ENCODE measurements around the gene STRN4. TPM values are rescaled to one million over a fixed set of nuclear protein-coding genes. Genes with fewer than 3 reads are reported as not detected.

The STRN4 gene
- total and polyA plus RNA-seq, 8 donors: 54.2 to 97.9 (median 79.0) TPM

DNA sequence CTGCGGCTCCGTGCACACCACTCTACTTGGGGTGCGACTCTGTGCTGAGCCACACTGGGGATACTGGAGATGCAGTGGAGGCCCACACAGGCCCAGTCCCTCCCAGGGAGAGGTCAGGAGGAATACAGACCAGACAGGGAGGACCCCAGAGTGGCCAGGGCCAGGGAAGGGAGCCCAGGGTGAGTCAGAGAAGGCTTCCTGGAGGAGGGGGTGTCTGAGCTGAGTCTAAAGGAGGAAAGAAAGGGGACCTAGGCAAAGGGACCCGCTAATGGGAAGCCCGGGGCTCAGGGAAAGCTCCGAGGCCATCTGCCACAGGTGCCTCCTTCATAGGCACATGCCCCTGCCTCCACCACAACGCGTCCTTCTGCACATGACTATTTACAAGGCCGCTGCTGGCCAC lies 16.1 kb downstream of the STRN4 start:
- Histone ChIP-seq H3K36me3 (peaks cover 0 to 84% of the 10 kb centered on the region in 2 donors), H3K4me1 (peaks cover 6 to 84% of the 10 kb centered on the region in 2 donors), H3K27me3 (no peaks in the 10 kb centered on the region), H3K4me3 (no peak overlapping the region), H3K9me3 (no peaks in the 10 kb centered on the region), H3K27ac (peak overlapping the region in 1 of 2 donors; percentile 94)
- TF ChIP-seq, protein P1, sequence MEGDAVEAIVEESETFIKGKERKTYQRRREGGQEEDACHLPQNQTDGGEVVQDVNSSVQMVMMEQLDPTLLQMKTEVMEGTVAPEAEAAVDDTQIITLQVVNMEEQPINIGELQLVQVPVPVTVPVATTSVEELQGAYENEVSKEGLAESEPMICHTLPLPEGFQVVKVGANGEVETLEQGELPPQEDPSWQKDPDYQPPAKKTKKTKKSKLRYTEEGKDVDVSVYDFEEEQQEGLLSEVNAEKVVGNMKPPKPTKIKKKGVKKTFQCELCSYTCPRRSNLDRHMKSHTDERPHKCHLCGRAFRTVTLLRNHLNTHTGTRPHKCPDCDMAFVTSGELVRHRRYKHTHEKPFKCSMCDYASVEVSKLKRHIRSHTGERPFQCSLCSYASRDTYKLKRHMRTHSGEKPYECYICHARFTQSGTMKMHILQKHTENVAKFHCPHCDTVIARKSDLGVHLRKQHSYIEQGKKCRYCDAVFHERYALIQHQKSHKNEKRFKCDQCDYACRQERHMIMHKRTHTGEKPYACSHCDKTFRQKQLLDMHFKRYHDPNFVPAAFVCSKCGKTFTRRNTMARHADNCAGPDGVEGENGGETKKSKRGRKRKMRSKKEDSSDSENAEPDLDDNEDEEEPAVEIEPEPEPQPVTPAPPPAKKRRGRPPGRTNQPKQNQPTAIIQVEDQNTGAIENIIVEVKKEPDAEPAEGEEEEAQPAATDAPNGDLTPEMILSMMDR (IDR thresholded peaks at IDR 0.05): no peak
- peak in 1 of 4 donors; percentile 40 for DNase-seq
- no peak for ATAC-seq
- intact Hi-C loops (cut with DNase I): no loop called here

DNA sequence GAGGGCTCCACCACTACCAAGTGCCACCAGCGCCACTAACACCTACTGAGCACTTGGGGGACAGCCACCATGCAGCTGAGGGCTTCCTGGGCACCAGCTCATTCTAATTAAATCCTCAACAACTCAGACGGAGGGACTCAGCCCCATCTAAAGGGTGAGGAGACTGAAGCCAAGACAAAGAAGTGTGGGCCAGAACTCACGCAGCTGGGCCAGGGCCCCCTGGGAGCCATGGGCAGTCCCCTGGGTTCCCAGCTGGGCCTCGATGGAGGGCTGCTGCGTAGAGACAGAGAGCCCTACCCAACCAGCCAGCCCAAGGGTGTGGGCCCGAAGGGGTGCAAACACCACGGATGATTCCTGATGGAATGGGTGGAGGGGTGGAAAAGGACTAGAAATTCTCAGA lies 16.6 kb downstream of the STRN4 start:
- no peaks in the 10 kb centered on the region for H3K9me3 ChIP-seq
- intact Hi-C loops (cut with DNase I): no loop called here
- ATAC-seq (no peak), DNase-seq (peak in 1 of 4 donors; percentile 62)
- no peak overlapping the region for H3K27ac ChIP-seq
- no peak overlapping the region for H3K4me3 ChIP-seq
- TF ChIP-seq, protein P1 (IDR thresholded peaks at IDR 0.05): no peak
- peaks cover 6 to 80% of the 10 kb centered on the region in 2 donors for H3K4me1 ChIP-seq
- no peaks in the 10 kb centered on the region for H3K27me3 ChIP-seq
- H3K36me3 ChIP-seq: peaks cover 0 to 84% of the 10 kb centered on the region in 2 donors

DNA sequence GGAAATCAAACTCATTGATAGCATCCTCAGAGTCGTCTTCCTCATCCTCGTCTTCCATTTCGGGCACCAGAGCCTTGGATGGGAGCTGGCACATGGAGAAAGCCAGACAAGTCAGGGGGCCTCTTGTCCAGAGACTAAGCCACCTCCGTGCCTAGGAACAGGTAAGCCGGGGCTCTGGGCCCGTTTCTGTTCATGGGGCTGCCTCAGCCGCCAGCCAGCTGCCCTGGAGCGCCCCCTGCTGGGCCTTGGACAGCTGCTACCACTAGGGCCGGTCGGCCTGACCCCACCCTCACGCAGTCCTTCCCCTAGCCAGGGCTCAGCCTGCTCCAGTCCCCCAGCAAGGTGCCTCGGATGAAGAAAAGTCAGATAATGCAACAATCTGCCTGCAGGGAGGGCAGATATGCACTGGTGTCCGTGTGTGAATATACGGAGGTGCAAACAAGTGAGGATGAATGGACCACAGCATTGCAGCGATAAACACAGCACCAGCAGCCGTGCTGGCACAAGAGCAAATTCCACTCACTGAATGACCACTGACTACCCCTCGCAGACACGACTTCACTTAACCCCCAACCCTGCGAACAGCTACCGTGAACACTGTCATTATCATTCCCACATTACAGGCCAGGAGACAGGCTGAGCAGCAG lies 17.4 kb downstream of the STRN4 start:
- H3K27me3 ChIP-seq: no peaks in the 10 kb centered on the region
- DNase-seq (peak; percentile 30 to 96 (median 73)), ATAC-seq (peak; percentile 74)
- H3K36me3 ChIP-seq: peaks cover 0 to 84% of the 10 kb centered on the region in 2 donors
- H3K9me3 ChIP-seq: no peaks in the 10 kb centered on the region
- peak overlapping the region in 1 of 2 donors; percentile 58 for H3K27ac ChIP-seq
- H3K4me3 ChIP-seq: no peak overlapping the region
- intact Hi-C loops (cut with DNase I): no loop called here
- peaks cover 6 to 71% of the 10 kb centered on the region in 2 donors for H3K4me1 ChIP-seq
- TF ChIP-seq, protein P1 (IDR thresholded peaks at IDR 0.05): peak; percentile 96

DNA sequence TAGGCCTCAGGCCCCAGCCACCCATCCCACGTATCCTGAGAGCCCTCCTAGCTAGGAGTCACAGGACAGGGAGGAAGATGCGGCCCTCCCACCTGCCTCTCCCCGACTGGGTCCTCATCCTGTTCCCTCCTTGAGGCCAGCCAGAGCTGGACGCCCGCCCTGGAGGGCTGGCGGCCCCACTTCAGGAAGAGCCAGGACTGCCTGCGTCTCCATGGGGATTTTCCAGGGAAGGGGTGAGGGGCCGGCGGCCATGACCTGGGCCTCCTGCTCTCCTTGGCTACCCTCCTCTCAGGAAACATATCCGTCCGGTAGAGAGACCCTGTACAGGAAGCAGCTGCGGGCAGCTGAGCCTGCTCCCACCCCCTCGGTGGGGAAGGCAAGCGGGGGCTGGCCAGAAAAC lies 18.0 kb downstream of the STRN4 start:
- H3K4me3 ChIP-seq: no peak overlapping the region
- peak overlapping the region in 1 of 2 donors; percentile 58 for H3K27ac ChIP-seq
- peaks cover 0 to 87% of the 10 kb centered on the region in 2 donors for H3K36me3 ChIP-seq
- peaks cover 6 to 71% of the 10 kb centered on the region in 2 donors for H3K4me1 ChIP-seq
- H3K27me3 ChIP-seq: no peaks in the 10 kb centered on the region
- intact Hi-C loops (cut with DNase I): no loop called here
- DNase-seq: peak in 2 of 4 donors; percentile 43 to 61
- no peaks in the 10 kb centered on the region for H3K9me3 ChIP-seq
- peak; percentile 1 for ATAC-seq
- TF ChIP-seq, protein P1 (IDR thresholded peaks at IDR 0.05): no peak

- Histone ChIP-seq H3K4me3 (no peak overlapping the region), H3K36me3 (peaks cover 0 to 87% of the 10 kb centered on the region in 2 donors), H3K27me3 (no peaks in the 10 kb centered on the region), H3K27ac (peak overlapping the region in 1 of 2 donors; percentile 58), H3K4me1 (peaks cover 3 to 71% of the 10 kb centered on the region in 2 donors), H3K9me3 (no peaks in the 10 kb centered on the region)
- TF ChIP-seq, protein P1 (IDR thresholded peaks at IDR 0.05): no peak
- DNase-seq (peak in 1 of 4 donors; percentile 53), ATAC-seq (no peak)
- intact Hi-C loops (cut with DNase I): no loop called here
Measured at GRCh38 chr19:46727757-46728156, 18.5 kb downstream of the STRN4 start.

Measured in left lung (tissue), 10 donors.